Measurements from ENCODE around the gene PBX1. TPM values are rescaled to one million over a fixed set of nuclear protein-coding genes. Genes with fewer than 3 reads are reported as not detected.
A peak's percentile ranks its signal among the peaks of the same experiment; 100 is the strongest.

PBX1 gene
- total RNA-seq, 3 donors from 2014 or later (not counting 1 experiment from before 2014, with no cell fraction given), result 0.54 to 3.5 (median 1.4) TPM

DNA sequence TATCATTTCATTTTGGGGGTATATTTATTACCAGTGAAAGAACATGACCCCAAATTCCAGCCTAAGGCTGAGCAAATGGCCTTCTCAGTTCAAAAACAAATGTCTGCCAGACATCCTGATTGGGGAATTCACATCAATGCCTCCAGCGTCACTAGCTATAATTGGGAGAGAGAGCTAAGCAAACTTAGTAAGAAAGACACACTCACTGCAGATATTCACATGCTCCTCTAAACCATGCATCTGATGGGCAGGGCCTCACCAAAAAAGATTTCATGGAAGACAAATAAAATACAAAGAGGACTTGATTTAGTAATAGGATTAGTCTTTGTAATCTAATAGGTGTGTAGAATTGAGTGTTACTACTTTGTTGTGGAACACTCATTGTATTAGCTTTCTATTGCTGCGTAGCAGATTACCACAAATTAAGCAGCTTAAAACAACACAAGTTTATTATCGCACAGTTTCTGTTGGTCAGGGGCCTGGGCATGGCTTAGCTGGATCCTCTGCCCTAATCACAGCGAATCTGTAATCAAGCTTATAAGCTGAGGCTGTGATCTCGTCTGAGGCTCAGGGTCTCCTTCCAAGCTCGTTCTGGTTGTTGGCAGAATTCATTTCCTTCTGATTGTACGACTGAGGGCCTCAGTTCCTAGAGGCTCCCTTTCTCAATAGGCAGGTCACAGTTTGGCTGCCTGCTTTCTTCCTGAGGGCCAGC lies 243.0 kb downstream of the PBX1 start:
- Mint-ChIP-seq H3K36me3 (no peaks in the 10 kb centered on the region), H3K27me3 (ENCODE audit: low read depth in 2 of 2) (peaks cover 0 to 12% of the 10 kb centered on the region in 2 donors), H3K4me1 (peaks cover 0 to 8% of the 10 kb centered on the region in 2 donors), H3K27ac (no peak overlapping the region), H3K9me3 (no peaks in the 10 kb centered on the region), H3K4me3 (no peak overlapping the region)
- DNase-seq (no peak), ATAC-seq (no peak)
- Histone ChIP-seq H3K27ac (ENCODE audit: low read length) (no peak overlapping the region), H3K27me3 (ENCODE audit: control insufficient read depth, insufficient read depth, low read length) (no peaks in the 10 kb centered on the region), H3K36me3 (ENCODE audit: control insufficient read depth, insufficient read depth, low read length) (no peaks in the 10 kb centered on the region), H3K4me3 (ENCODE audit: low read length) (no peak overlapping the region), H3K4me1 (ENCODE audit: control insufficient read depth, insufficient read depth, low read length) (no peaks in the 10 kb centered on the region), H3K9me3 (ENCODE audit: control insufficient read depth, insufficient read depth, low read length) (no peaks in the 10 kb centered on the region)
- TF ChIP-seq, protein P1, sequence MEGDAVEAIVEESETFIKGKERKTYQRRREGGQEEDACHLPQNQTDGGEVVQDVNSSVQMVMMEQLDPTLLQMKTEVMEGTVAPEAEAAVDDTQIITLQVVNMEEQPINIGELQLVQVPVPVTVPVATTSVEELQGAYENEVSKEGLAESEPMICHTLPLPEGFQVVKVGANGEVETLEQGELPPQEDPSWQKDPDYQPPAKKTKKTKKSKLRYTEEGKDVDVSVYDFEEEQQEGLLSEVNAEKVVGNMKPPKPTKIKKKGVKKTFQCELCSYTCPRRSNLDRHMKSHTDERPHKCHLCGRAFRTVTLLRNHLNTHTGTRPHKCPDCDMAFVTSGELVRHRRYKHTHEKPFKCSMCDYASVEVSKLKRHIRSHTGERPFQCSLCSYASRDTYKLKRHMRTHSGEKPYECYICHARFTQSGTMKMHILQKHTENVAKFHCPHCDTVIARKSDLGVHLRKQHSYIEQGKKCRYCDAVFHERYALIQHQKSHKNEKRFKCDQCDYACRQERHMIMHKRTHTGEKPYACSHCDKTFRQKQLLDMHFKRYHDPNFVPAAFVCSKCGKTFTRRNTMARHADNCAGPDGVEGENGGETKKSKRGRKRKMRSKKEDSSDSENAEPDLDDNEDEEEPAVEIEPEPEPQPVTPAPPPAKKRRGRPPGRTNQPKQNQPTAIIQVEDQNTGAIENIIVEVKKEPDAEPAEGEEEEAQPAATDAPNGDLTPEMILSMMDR (IDR thresholded peaks at IDR 0.05), result no peak
- intact Hi-C loops (cut with micrococcal nuclease), result no loop called here
- 88% methylated on average over 7 of the region's 7 CpGs for WGBS (ENCODE audit: insufficient coverage)

DNA sequence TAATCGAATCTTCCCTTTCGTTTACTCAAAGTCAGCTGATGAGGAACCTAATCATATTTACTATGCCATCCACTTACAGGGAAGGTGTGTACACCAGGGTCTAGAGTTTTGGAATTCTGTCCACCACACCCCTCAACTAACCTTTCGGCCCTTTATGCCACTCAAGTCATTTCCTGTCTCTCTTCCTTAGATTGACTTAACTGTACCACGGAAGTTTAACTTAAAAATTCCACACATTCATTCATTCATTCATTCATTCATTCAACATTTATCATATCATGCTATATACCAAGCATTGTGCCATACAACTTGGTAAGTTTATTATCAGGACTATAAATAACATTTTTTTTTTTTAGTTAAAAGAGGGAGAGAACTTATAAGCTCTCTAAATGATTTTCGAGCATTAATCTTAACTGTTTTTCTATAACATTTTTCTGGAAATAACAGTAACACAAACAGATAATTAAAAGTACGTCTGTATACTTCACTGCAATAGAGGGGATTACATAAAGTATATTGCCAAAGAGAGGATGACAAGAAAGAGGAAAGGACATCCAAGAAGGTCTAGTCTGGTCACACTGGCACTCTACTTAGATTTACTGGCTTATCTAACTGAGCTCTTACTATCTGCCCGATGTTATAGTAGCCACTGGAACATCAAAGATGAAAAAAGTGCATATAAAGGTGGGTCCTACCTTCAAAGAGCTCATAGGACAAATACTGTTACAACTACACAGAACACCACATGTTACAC lies 243.7 kb downstream of the PBX1 start:
- no peak for ATAC-seq
- Histone ChIP-seq H3K27me3 (ENCODE audit: control insufficient read depth, insufficient read depth, low read length) (no peaks in the 10 kb centered on the region), H3K9me3 (ENCODE audit: control insufficient read depth, insufficient read depth, low read length) (no peaks in the 10 kb centered on the region), H3K4me3 (ENCODE audit: low read length) (no peak overlapping the region), H3K36me3 (ENCODE audit: control insufficient read depth, insufficient read depth, low read length) (no peaks in the 10 kb centered on the region), H3K4me1 (ENCODE audit: control insufficient read depth, insufficient read depth, low read length) (no peaks in the 10 kb centered on the region), H3K27ac (ENCODE audit: low read length) (no peak overlapping the region)
- H3K9me3 Mint-ChIP-seq, result no peaks in the 10 kb centered on the region
- DNase-seq, result no peak
- H3K4me3 Mint-ChIP-seq, result no peak overlapping the region
- no peak overlapping the region for H3K27ac Mint-ChIP-seq
- TF ChIP-seq, protein P1 (IDR thresholded peaks at IDR 0.05), result no peak
- 86% methylated on average over 5 of the region's 7 CpGs for WGBS (ENCODE audit: insufficient coverage)
- H3K27me3 Mint-ChIP-seq (ENCODE audit: low read depth in 2 of 2), result peaks cover 0 to 18% of the 10 kb centered on the region in 2 donors
- H3K4me1 Mint-ChIP-seq, result peaks cover 0 to 8% of the 10 kb centered on the region in 2 donors
- H3K36me3 Mint-ChIP-seq, result no peaks in the 10 kb centered on the region
- intact Hi-C loops (cut with micrococcal nuclease), result no loop called here

DNA sequence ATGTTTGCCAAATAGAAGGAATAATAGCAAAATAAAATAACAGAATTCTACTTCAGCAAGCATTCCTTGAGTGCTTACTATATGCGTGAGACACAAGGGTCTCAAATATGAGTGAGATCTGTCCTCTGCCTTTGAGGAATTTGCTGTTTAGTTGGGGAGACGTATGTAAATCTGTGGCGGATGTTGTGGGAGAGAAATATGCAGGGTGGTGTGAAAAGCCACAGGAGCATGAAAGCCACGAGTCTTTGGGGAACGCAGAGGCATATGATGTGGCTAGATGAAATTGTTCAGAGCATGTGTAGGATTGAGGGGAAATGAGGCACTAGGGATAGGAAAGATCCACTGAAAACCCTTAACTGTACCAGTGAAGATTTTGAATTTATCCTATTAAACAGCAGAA lies 244.4 kb downstream of the PBX1 start:
- ATAC-seq, result peak in 2 of 3 donors; percentile 37
- Mint-ChIP-seq H3K9me3 (no peaks in the 10 kb centered on the region), H3K27me3 (ENCODE audit: low read depth in 2 of 2) (peaks cover 0 to 19% of the 10 kb centered on the region in 2 donors), H3K4me3 (no peak overlapping the region), H3K27ac (no peak overlapping the region), H3K4me1 (peaks cover 0 to 8% of the 10 kb centered on the region in 2 donors), H3K36me3 (no peaks in the 10 kb centered on the region)
- no peaks in the 10 kb centered on the region for H3K9me3 ChIP-seq (ENCODE audit: control insufficient read depth, insufficient read depth, low read length)
- DNase-seq, result no peak
- H3K4me3 ChIP-seq (ENCODE audit: low read length), result no peak overlapping the region
- TF ChIP-seq, protein P1 (IDR thresholded peaks at IDR 0.05), result no peak
- no peak overlapping the region for H3K27ac ChIP-seq (ENCODE audit: low read length)
- no peaks in the 10 kb centered on the region for H3K36me3 ChIP-seq (ENCODE audit: control insufficient read depth, insufficient read depth, low read length)
- intact Hi-C loops (cut with micrococcal nuclease), result no loop called here
- H3K27me3 ChIP-seq (ENCODE audit: control insufficient read depth, insufficient read depth, low read length), result no peaks in the 10 kb centered on the region
- 32% methylated on average over 5 of the region's 5 CpGs for WGBS (ENCODE audit: insufficient coverage)
- H3K4me1 ChIP-seq (ENCODE audit: control insufficient read depth, insufficient read depth, low read length), result no peaks in the 10 kb centered on the region
